Ovary (tissue), 9 donors: ENCODE data around the gene AP5B1. TPM values are rescaled to one million over a fixed set of nuclear protein-coding genes. Genes with fewer than 3 reads are reported as not detected.

ENCODE experiments used
- DNase-seq, 5 donors: peaks; one replicate each; pipeline ENCODE4 v3.0.0-alpha.2; 2019 to 2020
- H3K27ac ChIP-seq, 2 donors: fragments of 200-600 bp; one replicate each; pipeline versions ENCODE4 v1.5.1 to v1.8.0; 2019 to 2022
- H3K27me3 ChIP-seq: fragments of 200-600 bp; one replicate; pipeline ENCODE4 v1.8.0; 2022
- H3K36me3 ChIP-seq: fragments of 200-600 bp; sonication (generic); one replicate; pipeline ENCODE4 v1.5.1; 2019
- H3K4me1 ChIP-seq: one replicate; pipeline ENCODE4 v1.8.1; 2013; ENCODE audit warnings: mild to moderate bottlenecking, moderate library complexity; ENCODE audit not compliant: insufficient read depth
- H3K4me3 ChIP-seq: fragments of 200-600 bp; sonication (generic); one replicate; pipeline ENCODE4 v1.5.1; 2017
- H3K9me3 ChIP-seq, 2 donors: fragments of 200-600 bp in 1 of 2; sonication (generic) in 1 of 2; one replicate each; pipeline versions ENCODE4 v1.5.1 to v1.8.1; 2013 to 2019; ENCODE audit warnings: mild to moderate bottlenecking in 1 of 2, moderate library complexity in 1 of 2
- CTCF ChIP-seq, 3 donors: fragments of 450-650 bp in 2 of 3; fragments of 200-600 bp in 1 of 3; IDR thresholded peaks; one replicate each; pipeline versions ENCODE4 v1.5.1 to v1.8.0; 2016 to 2022; ENCODE audit warnings: antibody characterized with exemption in 3 of 3, mild to moderate bottlenecking in 1 of 3
- EP300 ChIP-seq: sonication (generic); formaldehyde crosslinking; IDR thresholded peaks from one replicate; pipeline ENCODE4 v1.6.1; 2017; ENCODE audit warnings: antibody characterized with exemption
- POLR2A ChIP-seq: fragments of 450-650 bp; IDR thresholded peaks from one replicate; pipeline ENCODE4 v1.6.1; 2017; ENCODE audit warnings: antibody characterized with exemption, mild to moderate bottlenecking, moderate library complexity
- WGBS, 3 donors: extraction: QIAGEN DNeasy Blood & Tissue Kit in 1 of 3; methylation state at CpG; one replicate each; pipeline versions ENCODE4 v1.1.5 to v1.1.7; 2013 to 2017; 5-methylcytosine and 5-hydroxymethylcytosine counted together
- intact Hi-C, 4 donors: fragments of 100-400 bp; cut with DNase I; formaldehyde crosslinking; loops; one replicate each; pipeline versions ENCODE4 v1.11.0 to v1.15.1; 2022 to 2023
- polyA plus RNA-seq, 2 donors: library from polyadenylated mRNA; stranded (reverse); fragments of 200-250 nt in 1 of 2; fragments of 350-450 nt in 1 of 2; fragmentation: Illumina TruSeq in 1 of 2; extraction: RNeasy Lipid Tissue Mini Kit (QIAGEN cat#74804) in 1 of 2; gene quantifications; one replicate each; pipeline ENCODE4 v1.2.3, GENCODE V29; 2013 to 2014
- total RNA-seq, 7 donors: library from RNA; depleted of rRNA in 2 of 7; stranded (reverse); fragments of >200 nt in 2 of 7; fragmentation: NEBNext Ultra II Directional in 3 of 7; extraction: Animal tissue kit (Norgen Biotek cat#: 25700) in 3 of 7; gene quantifications; one replicate each; pipeline versions ENCODE4 v1.1.0 to v1.2.4, GENCODE V29; 2016 to 2023
- donor health status: DM: no; HTN: no; CAD: no; lungs with moderate emphysema.
- donor health status: DM: no; HTN: no; CAD: no.
- donor health status: Bipolar disorder and iron deficiency.
- donor health status: DM: yes; HTN: yes; CAD: no.
- donor health status: DM: no; HTN: no; CAD: no.
- donor health status: DM: yes; HTN: yes; CAD: no.

AP5B1 gene
- total and polyA plus RNA-seq, 9 donors = 2.3 to 14.7 (median 7.5) TPM

DNA sequence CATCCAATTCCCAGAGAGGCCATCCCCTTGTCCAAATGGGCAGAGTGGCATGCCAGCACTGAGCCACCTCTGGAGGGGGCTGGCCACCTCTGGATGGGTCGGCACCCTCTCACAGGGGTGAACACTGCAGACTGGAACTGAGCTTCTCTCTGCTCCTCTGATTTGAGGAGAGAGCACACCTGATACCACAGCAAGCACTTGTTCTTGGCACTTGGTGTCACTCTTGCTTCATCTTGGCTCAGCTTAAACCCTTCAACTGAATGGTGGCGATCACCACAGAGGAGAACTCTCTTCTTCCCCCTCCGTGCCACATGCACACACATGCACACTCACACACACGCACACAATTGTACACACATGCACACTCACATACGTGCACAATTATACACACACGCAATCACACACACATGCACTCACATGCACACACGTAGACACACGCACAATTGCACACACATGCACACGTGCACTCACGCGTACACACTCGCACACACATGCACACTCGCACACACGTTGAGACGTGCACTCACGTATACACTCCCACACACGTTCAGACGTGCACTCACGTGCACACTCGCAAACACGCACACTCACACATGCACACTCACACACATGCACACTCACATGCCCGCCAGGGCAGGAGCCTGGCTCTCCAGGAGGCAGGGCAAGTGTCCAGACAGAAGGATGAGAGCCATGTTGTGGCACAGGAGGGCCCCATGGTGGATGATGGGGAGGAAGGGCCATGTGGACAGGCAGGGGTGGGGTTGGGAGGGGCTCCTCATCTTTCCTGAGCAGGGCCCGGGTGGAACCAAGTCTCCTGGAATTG, 29.5 kb upstream of the AP5B1 start:
- no peaks in the 10 kb centered on the region for H3K4me1 ChIP-seq
- no peak for TF ChIP-seq CTCF (IDR thresholded peaks at IDR 0.05)
- no peak for TF ChIP-seq EP300
- TF ChIP-seq POLR2A = no peak
- intact Hi-C loops = loop anchor here in 2 of 4 donors (5.0 to 10.0 kb wide), 2 partner anchors 33 to 95 kb away; partner anchors contain the start of gene KAT5 (in 1 of the 2)
- no peak for DNase-seq
- H3K4me3 ChIP-seq = no peak overlapping the region
- no peaks in the 10 kb centered on the region for H3K36me3 ChIP-seq
- H3K27me3 ChIP-seq = no peaks in the 10 kb centered on the region
- H3K27ac ChIP-seq = no peak overlapping the region
- WGBS, 3 donors = 75 to 81% (median 75%) methylated on average over 23 of the region's 23 CpGs
- H3K9me3 ChIP-seq = no peaks in the 10 kb centered on the region

DNA sequence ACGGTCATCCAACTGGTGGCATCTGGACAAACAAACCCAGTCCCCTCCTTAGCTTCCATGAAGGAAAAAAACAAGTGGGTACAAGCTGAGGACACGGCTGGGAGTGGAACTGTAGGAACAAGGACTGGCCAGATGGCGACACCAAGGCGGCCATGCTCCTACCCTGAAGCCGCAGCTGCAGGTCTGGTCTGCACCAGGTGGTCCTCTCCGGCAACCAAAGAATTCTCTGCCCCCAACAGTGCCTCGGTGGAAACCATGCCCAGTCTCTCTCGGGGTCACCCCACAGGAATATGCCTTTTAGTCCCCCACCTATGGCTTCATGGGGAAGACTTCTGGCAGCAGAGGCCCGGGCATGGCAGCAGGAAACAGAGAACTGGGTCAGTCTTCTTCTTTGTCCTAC, 28.7 kb upstream of the AP5B1 start:
- Histone ChIP-seq H3K4me1 (no peaks in the 10 kb centered on the region), H3K9me3 (no peaks in the 10 kb centered on the region), H3K4me3 (no peak overlapping the region), H3K36me3 (no peaks in the 10 kb centered on the region), H3K27me3 (no peaks in the 10 kb centered on the region), H3K27ac (no peak overlapping the region)
- TF ChIP-seq POLR2A = no peak
- TF ChIP-seq EP300 = no peak
- no peak for TF ChIP-seq CTCF (IDR thresholded peaks at IDR 0.05)
- WGBS, 3 donors = 73 to 81% (median 80%) methylated on average over 9 of the region's 9 CpGs
- intact Hi-C loops = no loop called here
- DNase-seq = no peak

DNA sequence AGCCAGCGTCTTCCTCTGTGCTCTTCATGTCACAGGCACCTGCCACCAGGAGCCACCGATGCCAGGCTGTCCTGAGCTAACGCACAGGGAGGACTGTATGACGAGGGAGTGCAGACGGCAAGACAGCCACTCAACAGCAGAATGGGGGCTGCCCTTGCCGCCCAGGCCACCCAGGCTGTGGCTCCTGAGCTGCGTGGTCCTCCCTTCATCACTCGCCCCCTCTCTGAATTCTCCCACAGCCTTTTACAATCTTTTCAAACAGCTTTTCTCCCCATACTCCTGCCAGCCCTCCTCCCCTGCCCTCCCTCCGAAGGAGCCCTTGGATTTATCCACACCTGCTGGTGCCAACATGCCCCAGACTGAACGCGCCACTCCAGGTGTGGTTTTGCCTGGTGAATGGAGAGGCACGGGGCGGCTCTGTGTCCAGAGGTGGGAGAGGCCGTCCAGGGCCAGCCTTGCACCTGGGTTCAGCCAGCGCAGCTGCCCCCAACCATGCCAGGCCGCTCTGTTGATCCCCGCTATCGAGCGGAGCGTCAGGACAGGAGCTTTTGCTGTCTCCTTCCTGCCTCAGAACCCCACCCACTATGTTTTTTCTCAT, 28.1 kb upstream of the AP5B1 start:
- DNase-seq = no peak
- H3K27me3 ChIP-seq = no peaks in the 10 kb centered on the region
- no peak overlapping the region for H3K4me3 ChIP-seq
- H3K9me3 ChIP-seq = no peaks in the 10 kb centered on the region
- 65 to 73% (median 66%) methylated on average over 20 of the region's 20 CpGs for WGBS, 3 donors
- H3K36me3 ChIP-seq = no peaks in the 10 kb centered on the region
- no peak overlapping the region for H3K27ac ChIP-seq
- H3K4me1 ChIP-seq = no peaks in the 10 kb centered on the region
- TF ChIP-seq POLR2A (no peak), EP300 (no peak), CTCF (IDR thresholded peaks at IDR 0.05) (no peak)
- intact Hi-C loops = no loop called here

- no peak for DNase-seq
- no peaks in the 10 kb centered on the region for H3K4me1 ChIP-seq
- TF ChIP-seq POLR2A = no peak
- TF ChIP-seq EP300 = no peak
- no peak for TF ChIP-seq CTCF (IDR thresholded peaks at IDR 0.05)
- H3K4me3 ChIP-seq = no peak overlapping the region
- no peaks in the 10 kb centered on the region for H3K36me3 ChIP-seq
- H3K27ac ChIP-seq = no peak overlapping the region
- WGBS, 3 donors = 46 to 71% (median 49%) methylated on average over 6 of the region's 6 CpGs
- no peaks in the 10 kb centered on the region for H3K27me3 ChIP-seq
- H3K9me3 ChIP-seq = no peaks in the 10 kb centered on the region
- intact Hi-C loops = no loop called here
Measured at GRCh38 chr11:65806979-65807378, 26.2 kb upstream of the AP5B1 start.
